Activated CD8-positive, alpha-beta memory T cell treated with anti-CD3 and anti-CD28 coated beads for 4 hours (primary cell): Measurements from ENCODE around the gene SLC49A3.
"Not testable (repeated sequence)": the region's sequence is repeated elsewhere in the genome, so short reads cannot be mapped to it uniquely, and the experiment has no call there.

Experiments used
- DNase-seq, 2 donors: peaks; one replicate each; pipeline ENCODE4 v3.0.0-alpha.2; 2020; ENCODE audit warnings: low read depth in 2 of 2

SLC49A3 gene

DNA sequence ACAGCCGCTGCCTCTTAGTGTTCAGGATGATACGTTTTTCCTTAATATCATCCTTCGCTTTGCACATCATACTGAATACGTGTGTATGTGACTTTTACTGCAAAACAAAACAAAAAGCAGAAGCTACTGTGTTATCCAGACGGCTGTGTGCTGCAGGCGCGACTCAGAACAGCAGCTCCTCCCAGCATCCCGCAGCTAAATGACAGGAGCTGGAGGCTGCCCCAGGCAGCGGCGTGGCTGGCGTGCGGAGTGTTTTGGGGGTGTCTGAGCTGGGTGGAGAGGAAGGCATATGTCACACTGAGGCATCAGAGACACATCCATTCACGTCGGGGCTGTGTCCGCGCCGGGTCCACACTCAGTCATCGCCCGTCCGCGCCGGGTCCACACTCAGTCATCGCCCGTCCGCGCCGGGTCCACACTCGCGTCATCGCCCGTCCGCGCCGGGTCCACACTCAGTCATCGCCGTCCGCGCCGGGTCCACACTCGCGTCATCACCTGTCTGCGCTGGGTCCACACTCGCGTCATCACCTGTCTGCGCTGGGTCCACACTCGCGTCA, 33.3 kb upstream of the SLC49A3 start:
- no peak for DNase-seq

DNA sequence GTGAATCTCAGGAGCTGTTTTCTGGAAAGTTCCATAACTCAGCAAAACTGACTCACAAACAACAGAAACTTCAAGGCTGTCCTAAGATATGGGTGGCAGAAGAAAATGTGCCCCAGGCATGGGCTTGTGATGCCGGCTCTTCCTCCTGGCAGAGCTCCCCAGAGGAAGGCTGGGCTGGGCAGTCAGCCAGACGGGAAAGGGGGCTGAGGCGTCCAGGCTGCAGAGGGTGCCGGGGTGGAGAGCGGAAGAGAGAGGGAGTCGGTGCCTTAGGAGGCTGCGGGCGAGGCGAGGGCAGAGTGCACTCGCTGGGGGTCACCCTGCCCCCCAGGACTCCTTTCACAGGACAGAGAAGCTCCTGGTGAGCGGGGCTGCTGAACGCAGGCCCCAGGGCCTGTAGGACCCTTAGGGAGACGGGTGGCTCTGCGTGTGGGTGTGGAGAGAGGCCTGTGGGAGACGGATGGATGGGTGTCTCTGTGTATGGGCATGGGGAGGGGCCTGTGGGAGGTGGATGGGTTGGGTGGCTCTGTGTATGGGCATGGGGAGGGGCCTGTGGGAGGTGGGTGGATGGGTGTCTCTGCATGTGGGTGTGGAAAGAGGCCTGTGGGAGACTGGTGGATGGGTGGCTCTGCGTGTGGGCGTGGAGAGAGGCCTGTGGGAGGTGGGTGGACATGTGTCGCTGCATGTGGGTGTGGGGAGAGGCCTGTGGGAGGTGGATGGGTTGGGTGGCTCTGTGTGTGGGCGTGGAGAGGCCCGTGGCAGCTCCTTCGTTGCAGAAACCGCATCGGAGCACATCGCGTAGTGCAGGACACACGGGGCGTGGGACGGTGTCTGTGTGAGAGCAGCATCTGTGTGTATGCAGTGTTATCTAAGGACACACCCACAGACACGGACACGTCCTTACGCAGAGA, 32.6 kb upstream of the SLC49A3 start:
- DNase-seq, result no peak

DNA sequence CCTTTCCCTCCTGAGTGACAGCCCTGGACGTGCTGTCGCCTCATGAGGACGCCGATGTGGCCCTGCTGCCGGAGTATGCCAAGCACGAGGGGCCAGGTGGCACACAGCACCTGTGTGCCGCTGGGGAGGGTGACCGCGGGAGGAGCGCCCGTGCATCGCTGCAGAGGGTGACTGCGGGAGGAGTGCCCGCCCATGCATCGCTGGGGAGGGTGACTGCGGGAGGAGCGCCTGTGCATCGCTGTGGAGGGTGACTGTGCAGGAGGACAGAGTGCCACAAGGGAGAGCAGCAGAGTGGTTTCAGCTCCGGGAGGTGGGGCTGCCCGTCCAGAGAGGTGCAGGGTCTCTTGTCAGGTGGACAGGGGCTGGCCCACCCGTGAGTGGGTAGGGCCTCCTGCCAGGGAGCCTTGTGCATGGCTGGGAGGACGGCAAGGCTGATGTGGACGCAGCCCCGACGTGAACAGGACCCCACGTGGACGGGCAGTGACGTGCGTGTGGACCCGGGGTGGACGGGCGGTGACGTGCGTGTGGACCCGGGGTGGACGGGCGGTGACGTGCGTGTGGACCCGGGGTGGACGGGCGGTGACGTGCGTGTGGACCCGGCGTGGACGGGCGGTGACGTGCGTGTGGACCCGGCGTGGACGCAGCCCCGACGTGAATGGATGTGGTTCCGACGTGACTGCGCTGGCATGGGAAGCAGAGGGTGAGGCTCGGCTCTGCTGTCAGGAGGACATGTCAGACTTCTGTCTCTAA, 31.3 kb upstream of the SLC49A3 start:
- DNase-seq, result no peak

DNA sequence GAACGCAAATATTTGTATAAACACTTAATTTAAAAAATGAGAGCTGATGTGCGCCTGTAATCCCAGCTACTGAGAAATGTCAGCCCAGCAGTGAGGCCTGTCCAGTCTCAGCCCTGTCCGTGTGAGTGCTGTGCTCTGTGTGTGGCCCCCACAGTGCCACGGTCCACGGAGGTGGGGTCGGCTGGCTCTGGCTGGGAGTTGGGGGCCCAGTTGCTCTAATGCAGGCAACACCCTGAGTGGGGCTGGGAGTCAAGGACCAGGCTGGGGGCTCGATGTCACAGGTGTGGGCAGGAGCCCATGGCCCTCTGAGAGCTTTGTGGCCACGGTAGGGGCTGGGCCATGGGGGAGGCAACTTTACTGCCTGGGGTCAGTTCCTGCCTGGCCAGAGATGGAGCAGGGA, 29.5 kb upstream of the SLC49A3 start:
- DNase-seq, result no peak

DNA sequence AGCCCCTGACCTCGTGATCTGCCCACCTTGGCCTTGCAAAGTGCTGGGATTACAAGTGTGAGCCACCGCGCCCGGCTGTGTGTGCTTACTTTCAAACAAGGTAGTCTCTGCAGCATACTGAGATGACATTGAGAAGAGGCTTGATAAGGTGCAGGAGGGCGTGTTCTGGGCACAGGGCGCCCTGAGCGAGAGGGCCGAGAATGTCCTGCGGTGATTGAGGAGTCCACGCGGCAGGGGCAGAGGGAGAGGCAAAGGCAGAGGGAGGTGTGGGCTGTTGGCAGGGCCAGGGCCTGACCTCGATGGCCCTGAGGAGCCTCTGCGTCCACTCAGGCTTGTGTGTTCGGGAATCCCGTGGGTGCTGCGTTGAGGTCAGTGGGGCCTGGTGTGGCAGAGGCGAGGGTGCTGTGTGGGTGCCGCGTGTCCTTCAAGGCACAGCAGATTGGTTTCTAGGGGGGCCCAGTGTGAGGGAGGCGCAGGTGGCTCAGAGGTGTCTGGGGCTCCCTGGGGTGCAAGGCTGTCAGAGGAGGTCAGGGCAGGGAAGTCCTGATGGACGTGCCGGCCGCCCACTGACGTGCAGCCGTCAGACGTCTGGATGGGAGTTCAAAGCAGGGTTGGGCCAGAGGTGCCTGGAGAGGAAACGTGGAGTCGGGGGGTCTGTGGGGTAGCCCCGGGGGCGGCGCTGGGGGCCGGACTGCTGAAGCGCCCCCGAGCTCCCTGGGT, 28.8 kb upstream of the SLC49A3 start:
- DNase-seq, result no peak

DNA sequence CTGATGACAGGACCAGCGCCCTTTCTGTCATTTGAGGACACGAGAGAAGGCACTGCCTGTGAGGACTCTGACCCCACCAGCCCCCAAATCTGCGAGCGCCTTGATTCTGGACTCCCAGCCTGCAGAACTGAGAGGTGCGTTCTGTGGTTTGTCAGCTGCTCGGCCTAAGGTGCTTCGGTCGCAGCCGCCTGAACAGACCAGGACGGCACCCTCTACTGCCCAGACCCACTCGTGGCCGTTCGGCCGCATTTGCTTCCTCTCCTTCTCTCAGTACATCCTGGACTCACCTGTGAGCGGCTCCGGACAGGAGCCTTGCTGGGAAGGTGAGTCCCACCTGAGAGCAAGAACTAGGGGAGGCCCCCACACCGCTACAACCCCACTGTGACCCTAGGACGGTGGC, 25.1 kb upstream of the SLC49A3 start:
- no peak for DNase-seq

DNA sequence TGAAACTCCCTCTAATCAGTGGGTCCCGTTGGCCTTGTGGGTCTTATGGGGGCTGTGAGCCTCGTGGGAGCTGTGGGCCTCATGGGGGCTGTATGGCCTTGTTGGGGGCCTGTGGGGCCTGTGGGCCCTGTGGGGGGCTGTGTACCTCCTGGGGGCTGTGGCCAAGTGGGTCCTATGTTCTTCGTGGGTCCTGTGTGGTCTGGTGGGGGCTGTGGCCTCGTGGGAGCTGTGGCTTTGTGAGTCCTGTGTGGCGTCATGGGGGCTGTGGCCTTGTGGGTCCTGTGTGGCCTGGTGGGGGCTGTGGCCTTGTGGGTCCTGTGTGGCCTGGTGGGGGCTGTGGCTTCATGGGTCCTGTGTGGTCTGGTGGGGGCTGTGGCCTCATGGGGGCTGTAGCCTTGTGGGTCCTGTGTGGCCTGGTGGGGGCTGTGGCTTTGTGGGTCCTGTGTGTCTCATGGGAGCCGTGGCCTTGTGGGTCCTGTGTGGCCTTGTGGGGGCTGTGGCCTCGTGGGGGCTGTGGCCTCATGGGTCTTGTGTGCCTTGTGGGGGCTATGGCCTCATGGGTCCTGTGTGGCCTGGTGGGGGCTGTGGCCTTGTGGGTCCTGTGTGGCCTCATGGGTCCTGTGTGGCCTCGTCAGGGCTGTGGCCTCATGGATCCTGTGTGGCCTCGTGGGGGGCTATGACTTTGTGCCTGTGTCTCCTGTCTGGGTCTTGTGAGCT, 24.1 kb upstream of the SLC49A3 start:
- DNase-seq, result no peak

DNA sequence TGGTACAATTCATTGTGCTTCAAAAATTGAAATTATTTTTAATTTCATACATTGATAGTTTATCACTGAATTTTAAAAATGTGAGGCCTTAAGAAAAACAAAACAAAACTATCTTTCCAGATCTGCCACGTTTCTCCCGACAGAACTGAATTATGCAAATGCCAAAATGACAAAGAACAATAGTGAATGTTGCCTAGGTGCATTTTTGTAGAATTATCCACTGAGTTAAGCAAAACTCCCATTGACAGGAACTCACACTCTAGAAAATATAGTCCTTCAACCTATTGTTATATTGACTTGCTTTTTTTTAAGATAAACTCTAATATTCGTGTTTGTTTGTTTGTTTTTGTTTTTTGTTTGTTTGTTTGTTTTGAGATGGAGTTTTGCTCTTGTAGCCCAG, 23.1 kb upstream of the SLC49A3 start:
- DNase-seq, result no peak

DNA sequence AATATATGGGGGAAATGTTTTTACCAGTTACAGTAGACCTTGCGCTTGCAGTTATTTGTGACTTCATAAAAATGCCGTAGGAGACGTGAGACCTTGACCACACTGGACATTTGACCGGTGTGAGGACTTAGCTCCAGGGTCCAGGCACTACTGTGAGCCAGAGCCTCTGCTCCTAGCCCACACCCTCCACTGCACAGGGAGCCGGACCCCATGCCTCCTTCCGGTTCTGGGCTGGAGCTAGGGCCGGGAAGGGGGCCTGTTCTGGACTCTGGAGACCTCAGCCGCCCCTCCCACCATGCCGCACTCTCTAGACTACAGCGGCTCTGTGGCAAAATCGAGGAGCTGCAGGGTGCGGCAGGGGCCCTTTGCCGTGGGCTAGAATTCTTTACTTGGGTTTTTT, 22.0 kb upstream of the SLC49A3 start:
- DNase-seq, result no peak

DNA sequence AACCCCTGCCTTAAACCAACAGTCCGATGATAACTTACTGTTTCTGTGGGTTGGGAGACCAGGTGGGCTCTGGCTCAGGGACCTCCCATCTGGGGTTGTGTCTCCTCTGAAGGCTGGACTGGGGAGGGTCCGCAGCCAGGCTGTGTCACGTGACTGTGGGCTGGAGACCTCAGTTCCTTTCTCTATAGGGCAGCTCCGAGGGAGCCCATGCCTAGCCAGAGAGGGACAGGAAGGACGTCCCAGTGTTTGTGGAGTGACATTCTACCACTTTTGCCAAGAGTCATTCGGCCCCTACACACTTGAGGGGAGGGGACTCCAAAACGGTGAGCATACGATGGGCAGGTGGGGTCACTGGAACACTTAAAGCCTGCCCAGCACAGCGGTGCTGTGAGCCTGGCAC, 21.2 kb upstream of the SLC49A3 start:
- no peak for DNase-seq

DNA sequence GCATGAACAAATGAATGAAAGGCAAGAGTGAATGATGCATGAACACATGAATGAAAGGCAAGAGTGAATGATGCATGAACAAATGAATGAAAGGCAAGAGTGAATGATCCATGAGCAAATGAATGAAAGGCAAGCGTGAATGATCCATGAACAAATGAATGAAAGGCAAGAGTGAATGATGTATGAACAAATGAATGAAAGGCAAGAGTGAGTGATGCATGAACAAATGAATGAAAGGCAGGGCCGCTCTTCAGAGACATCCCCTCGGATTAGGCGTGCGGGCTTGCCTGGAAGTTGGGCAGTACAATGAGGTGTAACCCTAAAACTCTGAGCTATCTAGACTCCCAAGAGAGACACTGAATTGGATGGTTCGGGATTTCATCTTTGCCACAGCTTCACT, 20.4 kb upstream of the SLC49A3 start:
- DNase-seq, result no peak

DNA sequence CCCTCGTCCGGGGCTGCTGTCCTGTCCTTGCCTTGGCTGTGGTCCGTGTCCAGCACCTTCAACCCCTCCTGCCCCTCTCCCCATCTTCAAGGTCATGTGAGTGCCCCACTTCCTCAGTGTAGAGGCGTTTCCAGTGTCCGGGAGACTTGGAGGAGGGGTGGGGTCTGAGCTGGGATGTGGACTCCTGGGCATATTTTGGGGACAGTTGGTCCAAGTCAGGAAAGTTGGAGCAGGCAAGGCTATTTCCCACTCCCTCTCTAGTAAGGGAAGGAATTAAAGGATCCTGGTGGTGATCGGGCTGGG, 19.6 kb upstream of the SLC49A3 start:
- DNase-seq, result no peak

DNA sequence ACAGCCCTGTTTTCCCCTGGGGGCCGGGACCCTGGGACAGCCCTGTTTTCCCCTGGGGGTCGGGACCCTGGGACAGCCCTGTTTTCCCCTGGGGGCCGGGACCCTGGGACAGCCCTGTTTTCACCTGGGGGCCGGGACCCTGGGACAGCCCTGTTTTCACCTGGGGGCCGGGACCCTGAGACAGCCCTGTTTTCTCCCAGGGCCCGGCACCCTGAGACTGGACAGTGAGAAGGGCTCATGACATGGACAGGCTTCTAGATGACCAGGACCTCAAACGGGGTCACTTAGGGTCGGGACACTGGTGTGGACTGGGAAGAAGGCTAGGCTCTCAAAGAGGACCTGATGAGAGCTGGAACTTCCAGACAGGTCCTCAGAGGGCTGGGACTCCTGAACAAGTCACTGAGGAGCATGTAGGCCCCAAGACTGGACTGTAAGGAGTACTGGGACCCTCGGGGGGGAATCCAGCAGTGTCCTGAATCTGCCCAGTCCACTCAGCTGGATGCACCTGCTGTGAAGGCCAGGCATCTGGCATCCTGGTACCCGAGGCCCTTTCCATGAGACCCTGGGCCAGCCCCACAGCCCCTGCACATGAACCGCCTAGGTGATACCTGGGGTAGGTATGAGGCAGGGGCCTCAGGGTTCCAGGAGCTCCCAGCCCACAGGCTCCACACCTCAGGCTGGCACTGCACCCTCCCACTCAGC, 19.1 kb upstream of the SLC49A3 start:
- no peak for DNase-seq

DNA sequence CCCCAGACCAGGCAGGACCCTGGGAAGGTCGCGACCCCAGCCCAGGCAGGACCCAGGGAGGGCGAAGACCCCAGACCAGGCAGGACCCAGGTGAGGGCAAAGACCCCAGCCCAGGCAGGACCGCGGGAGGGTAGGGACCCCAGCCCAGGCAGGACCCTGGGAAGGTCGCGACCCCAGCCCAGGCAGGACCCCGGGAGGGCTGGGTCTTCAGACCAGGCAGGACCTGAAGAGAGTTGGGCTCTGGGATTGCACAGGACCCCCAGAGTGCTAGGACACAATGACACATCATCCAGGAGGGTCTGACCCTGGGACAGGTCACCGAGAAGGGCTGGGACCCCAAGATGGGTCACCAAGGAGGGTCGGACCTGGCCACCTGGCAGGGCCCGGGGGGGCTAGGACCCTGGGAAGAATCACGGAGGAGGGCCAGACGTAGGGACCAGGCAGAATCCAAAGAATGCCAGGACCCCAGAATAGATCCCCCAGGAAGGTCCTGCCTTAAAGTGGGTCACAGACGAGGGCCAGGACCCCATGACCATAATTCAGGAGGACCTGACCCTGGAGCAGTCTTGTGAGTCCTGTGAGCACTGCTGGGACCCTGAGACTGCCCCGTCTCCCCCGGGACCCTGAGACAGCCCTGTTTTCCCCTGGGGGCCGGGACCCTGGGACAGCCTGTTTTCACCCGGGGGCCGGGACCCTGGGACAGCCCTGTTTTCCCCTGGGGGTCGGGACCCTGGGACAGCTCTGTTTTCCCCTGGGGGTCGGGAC, 18.1 kb upstream of the SLC49A3 start:
- no peak for DNase-seq

DNA sequence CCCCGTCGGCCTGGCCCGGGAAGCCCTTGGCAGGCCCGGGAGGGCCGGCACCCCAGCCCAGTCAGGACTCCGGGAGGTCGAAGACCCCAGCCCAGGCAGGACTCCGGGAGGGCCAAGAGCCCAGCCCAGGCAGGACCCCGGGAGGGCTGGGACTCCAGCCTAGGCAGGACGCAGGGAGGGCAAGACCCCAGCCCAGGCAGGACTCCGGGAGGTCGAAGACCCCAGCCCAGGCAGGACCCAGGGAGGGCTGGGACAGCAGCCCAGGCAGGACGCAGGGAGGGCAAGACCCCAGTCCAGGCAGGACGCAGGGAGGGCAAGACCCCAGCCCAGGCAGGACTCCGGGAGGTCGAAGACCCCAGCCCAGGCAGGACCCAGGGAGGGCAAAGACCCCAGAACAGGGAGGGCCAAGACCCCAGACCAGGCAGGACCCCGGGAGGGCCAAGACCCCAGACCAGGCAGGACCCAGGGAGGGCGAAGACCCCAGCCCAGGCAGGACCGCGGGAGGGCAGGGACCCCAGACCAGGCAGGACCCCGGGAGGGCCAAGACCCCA, 17.2 kb upstream of the SLC49A3 start:
- DNase-seq, result not testable (repeated sequence)

DNA sequence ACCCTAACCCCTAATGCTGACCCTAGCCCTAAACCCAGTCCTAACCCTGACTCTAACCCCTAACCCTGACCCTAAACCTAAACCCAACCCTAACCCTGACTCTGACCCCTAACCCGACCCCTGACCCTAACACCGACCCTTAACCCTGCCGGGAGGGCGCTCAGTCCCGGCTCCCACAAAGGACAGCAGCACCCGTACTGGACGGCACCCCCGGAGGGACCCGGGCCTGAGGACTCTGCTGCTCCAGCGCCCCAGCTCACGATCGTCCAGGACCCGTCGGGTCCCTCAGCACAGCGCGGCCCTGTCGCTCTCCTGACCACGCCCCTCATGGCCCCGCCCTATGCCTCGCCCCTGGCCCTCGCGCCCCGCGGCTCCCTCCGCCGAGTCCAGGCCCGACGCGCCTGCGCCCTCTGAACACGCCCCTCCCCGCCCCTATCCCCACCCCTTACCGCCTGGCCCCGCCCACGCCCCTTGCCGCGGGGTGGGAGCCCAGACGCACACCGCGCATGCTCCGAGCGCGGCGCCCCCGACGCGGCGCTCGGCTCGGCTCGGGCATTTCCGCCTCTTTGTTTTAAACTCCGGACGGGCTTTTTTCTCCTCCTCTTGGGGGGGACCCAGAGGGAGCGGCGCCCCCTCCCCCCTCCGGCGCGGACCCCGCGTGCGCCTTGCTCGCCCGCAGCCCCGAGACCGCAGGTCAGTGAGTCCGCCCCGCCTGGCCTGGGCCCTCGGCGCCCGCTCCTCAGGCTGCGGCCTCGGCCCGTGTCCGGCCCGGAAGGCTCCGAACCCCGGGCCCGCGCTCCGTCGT, 16.5 kb upstream of the SLC49A3 start, which contains the start of gene PCGF3:
TSS of gene PCGF3 (plus strand) at position 555 of the 805 bp plus-strand sequence. CDS start 27,849 bp downstream, outside the sequence.
- DNase-seq, result peak; percentile 92

DNA sequence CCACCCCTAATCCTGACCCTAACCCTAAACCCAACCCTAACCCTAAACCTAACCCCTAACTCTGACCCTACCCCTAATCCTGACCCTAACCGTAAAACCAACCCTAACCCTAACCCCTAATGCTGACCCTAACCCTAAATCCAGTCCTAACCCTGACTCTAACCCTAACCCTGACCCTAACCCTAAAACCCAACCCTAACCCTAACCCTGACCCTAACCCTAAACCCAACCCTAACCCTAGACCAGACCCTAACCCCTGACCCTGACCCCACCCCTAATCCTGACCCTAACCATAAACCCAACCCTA, 16.0 kb upstream of the SLC49A3 start:
- no peak for DNase-seq

DNA sequence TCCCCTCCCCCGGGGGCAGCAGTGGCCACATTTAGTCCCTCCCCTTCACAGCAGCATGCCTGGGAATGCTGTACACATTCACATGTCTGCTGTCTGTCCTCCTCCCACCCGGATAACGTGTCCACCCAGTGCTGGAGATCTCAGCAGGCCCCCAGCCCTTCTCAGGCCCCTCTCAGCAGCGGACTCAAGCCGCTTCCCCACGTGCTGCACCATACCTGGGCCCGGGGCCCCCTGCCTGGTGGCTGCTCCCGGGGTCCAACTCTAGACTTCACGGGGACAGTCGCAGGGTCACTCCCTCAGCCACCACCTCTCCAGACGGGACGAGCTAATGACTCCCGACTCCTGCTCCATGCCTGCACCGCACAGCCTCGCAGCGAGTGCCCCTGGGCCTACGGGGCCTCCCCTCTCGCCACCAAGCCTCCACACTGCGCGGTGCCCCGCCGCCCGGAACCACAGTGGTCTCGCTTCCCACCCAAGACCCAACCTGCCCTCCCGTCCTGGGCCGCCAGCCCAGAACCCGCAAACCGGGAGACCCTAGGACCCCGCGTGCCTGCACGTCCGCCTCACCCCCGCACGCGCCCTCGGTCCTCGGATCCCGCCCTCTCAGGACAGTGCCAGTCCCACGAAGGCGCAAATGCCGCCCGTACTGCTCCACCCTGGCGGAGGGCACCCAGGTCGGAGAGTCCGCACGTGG, 15.4 kb upstream of the SLC49A3 start:
- no peak for DNase-seq
